Adipose tissue (tissue), 3 donors: Measurements from ENCODE around the gene HOXC9. TPM values are rescaled to one million over a fixed set of nuclear protein-coding genes. Genes with fewer than 3 reads are reported as not detected.

Source experiments
- H3K27ac ChIP-seq: one replicate; pipeline ENCODE4 v1.5.1; 2013; ENCODE audit warnings: low read depth, low read length
- WGBS, 3 donors: extraction: QIAGEN DNeasy Blood & Tissue Kit; methylation state at CpG; one replicate each; pipeline ENCODE4 v1.1.7; 2013; 5-methylcytosine and 5-hydroxymethylcytosine counted together
- polyA plus RNA-seq, 3 donors: library from polyadenylated mRNA; stranded (reverse); fragments of 200-250 nt; gene quantifications; one replicate each; pipeline ENCODE4 v1.2.3, GENCODE V29; 2013
- donor health status: healthy with polysubstance abuse.
- donor health status: Bipolar disorder and iron deficiency.
- donor health status: healthy.

The HOXC9 gene
- polyA plus RNA-seq, 3 donors: 0.28 to 1.0 (median 0.45) TPM

DNA sequence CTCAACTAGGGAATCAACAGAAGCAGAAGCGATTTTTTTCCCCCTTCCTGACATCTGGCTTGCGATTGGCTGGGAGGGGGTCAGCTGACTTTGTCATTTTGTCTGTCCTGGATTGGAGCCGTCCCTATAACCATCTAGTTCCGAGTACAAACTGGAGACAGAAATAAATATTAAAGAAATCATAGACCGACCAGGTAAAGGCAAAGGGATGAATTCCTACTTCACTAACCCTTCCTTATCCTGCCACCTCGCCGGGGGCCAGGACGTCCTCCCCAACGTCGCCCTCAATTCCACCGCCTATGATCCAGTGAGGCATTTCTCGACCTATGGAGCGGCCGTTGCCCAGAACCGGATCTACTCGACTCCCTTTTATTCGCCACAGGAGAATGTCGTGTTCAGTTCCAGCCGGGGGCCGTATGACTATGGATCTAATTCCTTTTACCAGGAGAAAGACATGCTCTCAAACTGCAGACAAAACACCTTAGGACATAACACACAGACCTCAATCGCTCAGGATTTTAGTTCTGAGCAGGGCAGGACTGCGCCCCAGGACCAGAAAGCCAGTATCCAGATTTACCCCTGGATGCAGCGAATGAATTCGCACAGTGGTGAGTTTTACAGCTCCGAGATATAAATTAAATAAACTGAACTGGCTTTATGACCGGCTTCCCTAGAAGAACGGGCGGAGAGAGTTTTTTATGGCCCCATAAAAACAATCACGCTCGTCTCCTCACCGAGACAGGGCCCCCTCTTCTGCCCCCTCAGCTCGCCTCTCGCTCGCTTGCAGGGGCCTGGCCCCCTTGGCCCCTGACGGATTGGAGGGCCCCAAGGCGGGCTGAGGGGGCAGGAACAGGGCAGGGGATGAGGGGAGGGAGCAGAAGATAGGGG is 28.6 kb downstream of the HOXC9 start, which contains the start of gene HOXC6:
HOXC6 (plus strand) TSS at position 127 of the 888 bp plus-strand sequence; CDS start at position 209, 82 bp downstream.
- 6 to 16% (median 16%) methylated on average over 36 of the region's 36 CpGs for WGBS, 3 donors
- H3K27ac ChIP-seq: no peak within 1 kb of the TSS

DNA sequence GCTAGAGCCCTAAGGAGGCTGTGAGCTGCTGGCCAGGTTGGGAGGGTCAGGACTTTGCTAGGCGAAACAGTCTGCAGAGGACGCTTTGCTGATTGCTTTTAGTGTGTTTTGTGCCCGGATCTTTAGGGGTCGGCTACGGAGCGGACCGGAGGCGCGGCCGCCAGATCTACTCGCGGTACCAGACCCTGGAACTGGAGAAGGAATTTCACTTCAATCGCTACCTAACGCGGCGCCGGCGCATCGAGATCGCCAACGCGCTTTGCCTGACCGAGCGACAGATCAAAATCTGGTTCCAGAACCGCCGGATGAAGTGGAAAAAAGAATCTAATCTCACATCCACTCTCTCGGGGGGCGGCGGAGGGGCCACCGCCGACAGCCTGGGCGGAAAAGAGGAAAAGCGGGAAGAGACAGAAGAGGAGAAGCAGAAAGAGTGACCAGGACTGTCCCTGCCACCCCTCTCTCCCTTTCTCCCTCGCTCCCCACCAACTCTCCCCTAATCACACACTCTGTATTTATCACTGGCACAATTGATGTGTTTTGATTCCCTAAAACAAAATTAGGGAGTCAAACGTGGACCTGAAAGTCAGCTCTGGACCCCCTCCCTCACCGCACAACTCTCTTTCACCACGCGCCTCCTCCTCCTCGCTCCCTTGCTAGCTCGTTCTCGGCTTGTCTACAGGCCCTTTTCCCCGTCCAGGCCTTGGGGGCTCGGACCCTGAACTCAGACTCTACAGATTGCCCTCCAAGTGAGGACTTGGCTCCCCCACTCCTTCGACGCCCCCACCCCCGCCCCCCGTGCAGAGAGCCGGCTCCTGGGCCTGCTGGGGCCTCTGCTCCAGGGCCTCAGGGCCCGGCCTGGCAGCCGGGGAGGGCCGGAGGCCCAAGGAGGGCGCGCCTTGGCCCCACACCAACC is 29.8 kb downstream of the HOXC9 start:
- 17 to 40% (median 35%) methylated on average over 53 of the region's 53 CpGs for whole genome bisulfite sequencing, 3 donors
- H3K27ac ChIP-seq: no peak overlapping the region

DNA sequence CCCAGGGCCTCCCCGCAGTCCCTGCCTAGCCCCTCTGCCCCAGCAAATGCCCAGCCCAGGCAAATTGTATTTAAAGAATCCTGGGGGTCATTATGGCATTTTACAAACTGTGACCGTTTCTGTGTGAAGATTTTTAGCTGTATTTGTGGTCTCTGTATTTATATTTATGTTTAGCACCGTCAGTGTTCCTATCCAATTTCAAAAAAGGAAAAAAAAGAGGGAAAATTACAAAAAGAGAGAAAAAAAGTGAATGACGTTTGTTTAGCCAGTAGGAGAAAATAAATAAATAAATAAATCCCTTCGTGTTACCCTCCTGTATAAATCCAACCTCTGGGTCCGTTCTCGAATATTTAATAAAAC is 30.5 kb downstream of the HOXC9 start:
- H3K27ac ChIP-seq: no peak overlapping the region
- 42 to 47% (median 44%) methylated on average over 7 of the region's 7 CpGs for WGBS, 3 donors

DNA sequence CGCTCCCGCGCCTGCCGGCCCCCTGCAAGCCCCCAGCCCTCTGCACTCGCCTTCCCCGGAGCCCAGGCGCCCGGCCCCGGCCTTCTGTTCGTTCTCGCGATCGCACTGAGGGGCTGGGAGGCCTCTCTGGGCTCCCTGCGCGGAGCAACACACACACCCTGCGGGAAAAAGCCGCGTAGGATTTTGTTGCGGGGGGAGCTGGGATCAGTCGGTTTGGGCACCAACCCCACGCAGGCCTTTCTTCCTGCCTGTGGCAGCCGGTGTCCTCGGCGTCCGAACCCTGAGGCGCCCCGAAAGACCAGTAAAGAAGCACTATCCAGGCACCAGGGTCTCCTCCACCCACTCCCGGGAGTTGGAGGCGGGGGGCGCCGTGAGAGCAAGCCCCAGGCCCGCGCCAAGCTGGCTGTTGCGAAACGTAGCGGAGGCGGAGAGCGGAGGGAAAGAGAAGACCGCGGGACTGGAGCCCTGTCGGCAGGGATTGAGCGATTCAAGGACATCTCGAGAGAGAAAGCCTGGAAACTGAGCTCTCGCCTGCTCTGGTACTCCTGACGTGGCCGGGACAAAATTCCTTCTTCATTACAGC is 31.0 kb downstream of the HOXC9 start:
- 8 to 18% (median 17%) methylated on average over 46 of the region's 46 CpGs for WGBS, 3 donors
- no peak overlapping the region for H3K27ac ChIP-seq

DNA sequence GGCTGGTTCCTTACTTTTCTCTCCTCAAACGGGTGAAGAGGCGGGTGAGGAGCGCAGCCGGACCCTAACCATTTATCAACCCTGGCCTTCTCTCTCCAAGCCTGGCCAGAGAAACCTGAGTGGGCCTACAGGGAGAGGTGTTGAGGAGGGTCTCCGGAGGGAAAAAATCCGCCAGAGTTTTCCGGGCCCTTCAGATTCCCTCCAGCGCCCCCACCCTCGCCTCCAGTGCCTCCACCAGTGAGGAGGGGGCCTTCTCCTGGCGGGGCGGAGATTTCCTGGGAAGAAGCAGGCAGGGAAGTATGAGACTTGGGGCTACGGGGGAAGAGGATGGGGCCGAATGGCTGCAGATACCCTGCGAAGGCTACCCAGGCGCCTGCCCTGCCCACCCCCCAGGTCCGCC is 31.5 kb downstream of the HOXC9 start:
- 22 to 50% (median 45%) methylated on average over 16 of the region's 16 CpGs for WGBS, 3 donors
- no peak overlapping the region for H3K27ac ChIP-seq

DNA sequence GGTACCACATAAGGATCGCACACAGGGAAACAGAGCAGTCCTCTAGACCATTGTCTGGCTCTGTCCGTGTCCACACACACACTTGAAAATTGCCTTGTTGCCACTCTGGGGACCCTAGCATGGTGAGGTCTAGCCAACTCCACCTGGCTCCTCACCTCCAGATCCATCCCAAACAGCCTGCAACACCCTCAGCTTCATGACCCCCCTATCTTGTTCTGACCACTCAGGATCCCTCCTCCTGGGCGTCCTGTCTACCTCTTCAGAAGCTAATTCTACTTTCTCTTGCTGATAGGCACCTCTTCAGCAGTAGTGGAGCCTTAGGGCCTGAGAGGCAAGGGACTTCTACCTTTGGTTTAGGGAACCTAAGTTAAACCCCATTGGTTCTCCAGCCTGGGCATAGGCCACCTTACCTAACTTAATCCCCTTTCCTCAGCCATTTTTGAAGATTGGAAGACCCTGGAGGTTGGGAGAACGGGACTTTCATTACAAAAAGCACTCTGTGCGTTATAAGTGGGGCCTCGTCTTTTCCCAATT is 32.2 kb downstream of the HOXC9 start:
- no peak overlapping the region for H3K27ac ChIP-seq

DNA sequence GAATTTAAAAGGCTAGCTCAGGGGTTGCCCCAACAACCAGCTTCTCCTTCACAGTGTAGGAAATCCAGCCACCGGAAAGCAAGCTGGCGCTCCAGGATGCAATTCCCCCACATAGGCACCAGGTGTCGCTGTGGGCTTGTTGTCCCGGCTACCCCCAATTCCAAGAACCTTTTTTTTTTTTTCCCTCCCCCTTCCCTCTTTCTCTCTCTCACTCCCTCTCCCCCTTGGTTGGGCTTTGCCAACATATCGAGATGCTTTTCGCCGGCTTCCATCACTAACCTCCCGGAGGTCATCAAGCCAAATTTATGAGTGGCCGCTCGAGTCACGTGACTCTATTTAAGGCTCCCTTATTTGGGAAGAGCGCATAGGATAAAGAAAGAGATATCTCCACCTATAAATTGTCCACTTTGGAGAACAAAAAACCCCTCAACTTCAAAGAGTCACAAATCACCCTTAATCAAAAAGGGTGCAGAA is 32.7 kb downstream of the HOXC9 start, which contains the start of gene HOXC5:
HOXC5 (plus strand) TSS at position 424 of the 474 bp plus-strand sequence. CDS start 73 bp downstream, outside the sequence.
- 2 to 3% (median 3%) methylated on average over 12 of the region's 12 CpGs for WGBS, 3 donors
- H3K27ac ChIP-seq: no peak within 1 kb of the TSS

More for the DNA sequence above, 32.2 kb downstream of the HOXC9 start:
- WGBS, 3 donors: 40 to 43% (median 42%) methylated on average over 6 of the region's 6 CpGs

DNA sequence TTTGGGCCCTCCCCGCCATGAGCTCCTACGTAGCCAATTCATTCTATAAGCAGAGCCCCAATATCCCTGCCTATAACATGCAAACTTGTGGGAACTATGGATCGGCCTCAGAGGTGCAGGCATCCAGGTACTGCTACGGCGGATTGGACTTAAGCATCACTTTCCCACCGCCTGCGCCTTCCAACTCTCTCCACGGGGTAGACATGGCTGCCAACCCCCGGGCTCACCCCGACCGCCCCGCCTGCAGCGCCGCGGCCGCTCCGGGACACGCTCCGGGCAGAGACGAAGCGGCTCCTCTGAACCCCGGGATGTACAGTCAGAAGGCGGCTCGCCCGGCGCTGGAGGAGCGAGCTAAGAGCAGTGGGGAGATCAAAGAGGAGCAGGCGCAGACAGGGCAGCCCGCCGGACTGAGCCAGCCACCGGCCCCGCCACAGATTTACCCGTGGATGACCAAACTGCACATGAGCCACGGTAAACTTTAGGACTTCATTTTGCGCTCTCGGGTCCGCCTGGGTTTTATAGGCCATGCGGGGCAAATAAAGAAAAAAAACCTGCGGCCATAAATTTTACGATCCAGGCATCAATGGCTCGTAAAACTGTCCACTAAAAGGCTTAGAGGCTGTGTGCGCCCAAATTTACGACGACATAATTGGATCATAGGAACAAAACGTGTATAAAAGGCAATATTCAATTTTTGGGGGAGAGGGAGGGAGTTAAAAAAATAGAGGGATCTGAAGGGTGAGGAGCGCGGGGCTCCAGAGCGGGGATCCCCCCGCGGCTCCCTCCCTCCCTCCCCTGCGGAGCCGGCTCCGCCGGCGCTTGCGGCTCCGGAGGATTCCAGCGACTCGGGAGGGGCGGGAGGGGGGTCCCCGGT is 33.4 kb downstream of the HOXC9 start:
- H3K27ac ChIP-seq: no peak overlapping the region
- 1 to 2% (median 2%) methylated on average over 55 to 61 of the region's 61 CpGs for WGBS, 3 donors

DNA sequence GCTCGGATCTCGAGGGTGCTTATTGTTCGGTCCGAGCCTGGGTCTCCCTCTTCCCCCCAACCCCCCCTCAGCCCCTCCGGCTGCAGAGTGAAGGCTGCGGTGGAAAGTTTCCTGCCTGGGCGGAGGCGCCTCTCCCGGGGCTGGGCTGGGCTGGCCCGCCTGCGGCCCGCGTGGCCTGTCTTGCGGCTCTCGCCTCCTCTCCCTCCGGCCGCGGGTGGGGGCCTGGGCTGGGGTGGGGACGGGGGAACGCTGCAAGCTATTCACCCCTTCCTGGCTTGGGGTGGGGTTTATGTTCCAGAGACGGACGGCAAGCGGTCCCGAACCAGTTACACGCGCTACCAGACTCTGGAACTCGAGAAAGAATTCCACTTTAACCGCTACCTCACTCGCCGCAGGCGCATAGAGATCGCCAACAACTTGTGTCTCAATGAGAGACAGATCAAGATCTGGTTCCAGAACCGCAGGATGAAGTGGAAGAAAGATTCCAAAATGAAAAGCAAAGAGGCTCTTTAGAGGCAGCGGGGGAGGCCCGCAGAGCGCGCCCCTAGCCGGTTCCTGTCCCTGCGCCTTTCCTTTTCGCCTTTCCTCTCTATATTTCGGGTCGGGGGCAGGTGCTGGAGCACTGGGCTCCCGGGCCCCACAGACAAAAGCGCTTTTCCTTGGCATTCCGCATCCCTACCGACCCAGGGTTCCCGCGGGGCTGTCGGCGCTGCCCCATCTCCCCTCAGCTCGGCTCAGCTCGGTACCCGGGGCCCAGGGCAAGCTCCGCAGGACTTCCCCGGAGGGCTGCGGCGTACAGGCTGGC is 34.2 kb downstream of the HOXC9 start:
- no peak overlapping the region for H3K27ac ChIP-seq
- 9 to 27% (median 14%) methylated on average over 45 to 57 of the region's 57 CpGs for WGBS, 3 donors

DNA sequence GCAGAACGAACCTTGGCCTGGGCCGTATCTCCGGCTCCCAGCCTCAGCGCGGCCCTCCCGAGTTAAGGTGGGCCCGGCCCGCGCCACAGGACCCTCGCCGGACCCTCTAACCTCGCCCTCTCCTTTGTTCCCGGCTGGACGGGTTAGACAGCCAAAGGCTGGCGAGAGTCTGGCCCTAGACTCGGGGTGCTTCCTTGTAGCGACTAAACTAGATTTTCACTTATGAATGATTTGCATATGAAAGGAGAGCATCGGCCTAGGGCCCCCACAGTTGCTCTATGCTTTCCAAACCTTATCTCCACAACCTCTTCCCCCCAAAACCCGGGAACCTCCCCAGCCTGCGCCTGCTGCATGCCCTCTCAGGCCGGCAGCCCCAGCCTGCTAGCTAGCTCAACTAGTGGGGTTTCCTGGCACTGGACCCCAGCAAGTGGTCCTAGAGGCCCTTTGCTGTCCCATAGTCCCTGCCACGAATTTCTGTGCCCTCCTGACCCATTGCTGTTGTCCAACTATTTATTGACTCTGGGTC is 34.9 kb downstream of the HOXC9 start:
- H3K27ac ChIP-seq: no peak overlapping the region
- 39 to 59% (median 44%) methylated on average over 21 to 22 of the region's 22 CpGs for WGBS, 3 donors

DNA sequence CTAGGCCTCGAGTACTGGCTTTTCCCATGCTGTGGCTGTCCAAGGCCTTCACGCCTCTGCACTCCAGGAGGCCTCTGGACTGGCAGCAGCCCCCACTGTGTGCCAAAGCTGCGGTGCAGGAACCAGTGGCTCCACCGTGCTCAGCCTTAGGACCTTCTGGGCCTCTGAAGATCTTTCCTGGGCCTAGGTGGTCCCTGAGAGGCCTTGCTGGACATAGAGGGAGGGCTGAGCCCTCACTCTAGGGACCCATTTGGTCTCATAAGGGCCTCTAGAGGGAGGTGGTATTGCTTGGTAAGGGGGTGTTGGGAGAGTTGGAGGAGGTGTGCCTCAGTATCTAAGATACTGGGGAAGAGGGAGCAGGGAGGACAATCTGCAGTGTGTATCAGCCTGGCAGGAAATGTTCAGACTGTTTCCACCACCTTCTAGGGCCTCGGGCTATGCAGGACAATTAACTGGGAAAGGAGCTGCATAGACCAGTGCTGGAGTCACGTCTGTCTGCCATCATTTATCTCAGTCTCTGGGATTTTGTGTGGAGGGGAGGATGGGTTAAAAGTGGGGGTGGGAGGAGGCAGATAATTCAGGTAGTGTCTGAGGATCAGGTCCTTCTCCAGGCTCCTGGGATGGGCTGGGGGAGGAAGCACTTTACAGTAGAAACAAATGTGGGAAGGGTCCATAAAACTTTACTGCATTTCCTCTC is 35.8 kb downstream of the HOXC9 start:
- no peak overlapping the region for H3K27ac ChIP-seq
- WGBS, 3 donors: 71 to 77% (median 76%) methylated on average over 6 of the region's 6 CpGs

DNA sequence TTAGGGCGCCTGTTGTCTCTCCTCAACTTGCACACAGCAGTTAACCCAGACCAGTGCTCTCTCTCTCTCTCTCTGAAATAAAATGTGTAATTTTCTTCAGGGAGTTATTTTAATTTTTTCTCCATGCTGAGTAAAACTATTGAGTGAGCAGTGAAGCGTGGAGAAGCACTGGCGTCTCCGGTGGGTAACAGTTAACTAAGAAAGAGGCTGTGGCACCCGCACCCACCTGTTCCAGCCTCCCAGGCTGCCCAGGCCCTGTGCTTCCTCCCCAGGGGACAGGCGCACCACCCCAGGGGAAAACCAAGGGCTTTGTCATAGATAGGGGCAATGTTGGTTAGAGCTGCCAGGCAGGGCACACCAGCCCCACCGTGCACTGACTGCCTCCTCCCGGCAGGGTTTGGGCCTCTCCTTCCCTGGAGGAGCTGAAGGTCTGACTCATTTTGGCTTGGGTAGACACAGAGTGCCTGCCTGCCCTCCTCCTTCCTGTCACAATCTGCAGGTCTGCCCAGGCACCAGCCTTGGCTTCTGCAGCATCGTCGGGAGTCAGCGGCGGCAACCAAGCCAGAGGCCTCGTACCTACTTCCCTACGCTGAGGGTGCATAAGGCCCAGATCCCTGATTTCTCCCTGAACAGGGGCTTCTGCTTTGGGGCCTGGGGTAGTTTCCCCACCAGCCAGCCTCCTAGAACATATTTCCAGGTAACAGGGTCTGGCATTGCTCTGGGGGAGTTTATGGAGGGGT is 36.8 kb downstream of the HOXC9 start:
- WGBS, 3 donors: 56 to 70% (median 64%) methylated on average over 14 of the region's 14 CpGs

DNA sequence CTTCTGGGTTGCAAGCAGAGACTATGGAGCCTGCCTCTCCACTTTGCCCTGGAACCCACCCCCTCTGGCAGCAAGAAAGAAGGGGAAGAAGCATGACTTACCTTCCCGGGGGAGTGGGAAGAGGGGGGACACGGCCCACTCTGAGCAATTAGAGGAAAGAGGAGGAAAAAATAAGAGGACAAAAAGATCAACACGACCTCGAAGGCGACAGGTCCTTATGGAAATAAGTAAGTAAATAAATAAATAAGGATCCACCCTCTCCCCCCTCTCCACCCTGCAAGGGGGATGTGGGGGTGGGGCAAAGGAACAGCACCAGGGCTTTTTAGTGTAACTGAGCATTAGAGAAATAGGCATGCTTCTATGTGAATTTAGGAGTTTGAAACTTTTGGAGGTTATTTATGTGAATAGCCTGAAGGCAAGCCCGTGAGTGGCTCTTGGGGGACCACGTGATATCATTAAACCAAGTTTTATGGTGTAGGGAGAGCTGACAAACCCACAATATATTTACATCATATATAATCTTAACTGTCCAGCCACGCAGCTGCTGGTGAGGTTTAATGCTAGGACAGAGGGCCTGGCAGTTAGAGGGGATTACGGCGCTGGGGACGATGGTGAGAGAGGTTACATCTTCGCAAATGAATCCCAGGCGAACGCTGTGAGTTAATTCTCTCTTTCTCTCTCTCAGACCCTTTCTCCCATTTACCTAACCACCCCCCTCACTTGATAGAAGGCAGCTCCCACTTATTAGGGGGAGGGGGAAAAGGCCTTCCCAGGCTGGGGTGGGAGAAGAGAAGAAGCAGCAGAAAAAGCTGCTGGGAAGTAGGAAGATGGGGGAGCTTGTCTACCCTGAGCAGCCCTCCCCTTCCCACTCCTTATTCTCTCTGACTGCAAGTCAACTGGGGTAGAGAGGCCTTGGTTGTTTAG is 37.7 kb downstream of the HOXC9 start:
- WGBS, 3 donors: 47 to 58% (median 54%) methylated on average over 14 of the region's 14 CpGs
- H3K27ac ChIP-seq: no peak overlapping the region

More for the DNA sequence above, 36.8 kb downstream of the HOXC9 start:
- no peak overlapping the region for H3K27ac ChIP-seq

DNA sequence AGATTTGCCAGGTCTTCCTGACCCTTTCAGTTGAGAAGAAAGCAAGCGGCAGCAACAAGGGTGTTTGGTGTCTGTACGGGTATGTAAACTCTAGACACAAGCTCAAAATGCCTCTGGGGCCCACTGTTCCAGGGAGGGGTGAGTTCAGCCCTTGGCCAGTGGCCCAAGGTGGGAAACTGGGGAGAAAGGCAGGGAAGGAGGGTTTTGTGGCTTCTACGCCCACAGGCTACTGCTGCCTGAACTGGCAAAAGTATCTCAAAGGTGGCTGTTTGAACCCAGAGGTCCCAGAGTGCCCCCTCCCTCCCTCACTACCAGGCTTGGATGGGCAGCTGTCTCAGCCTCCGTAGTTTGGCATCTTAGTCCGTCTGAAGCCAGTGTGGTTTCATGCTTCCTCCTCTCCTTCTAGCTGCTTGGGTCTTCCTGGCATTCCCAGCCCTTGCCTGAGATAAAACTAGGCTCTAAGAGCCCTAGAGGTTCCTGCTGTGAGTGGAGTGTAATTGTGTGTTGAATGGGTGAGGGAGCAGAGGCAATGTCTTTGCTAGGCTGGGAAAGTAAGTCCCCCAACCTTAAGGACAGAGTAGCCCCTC is 38.4 kb downstream of the HOXC9 start:
- WGBS, 3 donors: 46 to 58% (median 50%) methylated on average over 5 of the region's 5 CpGs
- H3K27ac ChIP-seq: no peak overlapping the region
